OCI-LY1 (cell line): Measurements from ENCODE around the gene CYTH3.

Experiments used
- H2AFZ ChIP-seq: fragments of 200-600 bp; sonication (generic), shearing (Covaris generic); 2 replicates; pipeline ENCODE4 v1.6.0; 2014; ENCODE audit warnings: antibody characterized with exemption, mild to moderate bottlenecking, low read length
- H3F3A ChIP-seq: fragments of 200-600 bp; sonication (generic), shearing (Covaris generic); 2 replicates; pipeline ENCODE4 v1.6.0; 2014; ENCODE audit warnings: mild to moderate bottlenecking, antibody characterized with exemption, low read length, moderate library complexity; ENCODE audit not compliant: insufficient read depth
- H3K27ac ChIP-seq: fragments of 200-600 bp; sonication (generic); 2 replicates; pipeline ENCODE4 v1.5.1; 2014; ENCODE audit warnings: low read length, mixed run types, mild to moderate bottlenecking, low read depth; ENCODE audit not compliant: poor library complexity, severe bottlenecking
- H3K27me3 ChIP-seq: fragments of 200-600 bp; sonication (generic); 2 replicates; pipeline ENCODE4 v1.6.0; 2014; ENCODE audit warnings: antibody characterized with exemption, mild to moderate bottlenecking, low read length, moderate library complexity; ENCODE audit not compliant: insufficient read depth
- H3K36me3 ChIP-seq: fragments of 200-600 bp; sonication (generic); 2 replicates; pipeline ENCODE4 v1.6.1; 2014; ENCODE audit warnings: mild to moderate bottlenecking, antibody characterized with exemption, low read length, moderate library complexity, mixed read lengths; ENCODE audit not compliant: insufficient read depth
- H3K4me1 ChIP-seq: fragments of 200-600 bp; sonication (generic); 2 replicates; pipeline ENCODE4 v1.5.1; 2014; ENCODE audit warnings: mild to moderate bottlenecking, low read length, moderate library complexity; ENCODE audit not compliant: insufficient read depth, severe bottlenecking
- H3K4me2 ChIP-seq: fragments of 200-600 bp; sonication (generic), shearing (Covaris generic); 2 replicates; pipeline ENCODE4 v1.6.1; 2014; ENCODE audit warnings: low read length
- H3K4me3 ChIP-seq: fragments of 200-600 bp; sonication (generic); 2 replicates; pipeline ENCODE4 v1.5.1; 2014; ENCODE audit warnings: low read length, low read depth, mild to moderate bottlenecking, mixed read lengths; ENCODE audit not compliant: poor library complexity, severe bottlenecking
- H3K79me2 ChIP-seq: fragments of 200-600 bp; shearing (Covaris generic); 2 replicates; pipeline ENCODE4 v1.6.1; 2016; ENCODE audit warnings: mixed run types, low read length, mixed read lengths; ENCODE audit not compliant: insufficient read depth
- H3K9ac ChIP-seq: fragments of 200-600 bp; sonication (generic), shearing (Covaris generic); 2 replicates; pipeline ENCODE4 v1.6.1; 2014; ENCODE audit warnings: mild to moderate bottlenecking, low read length, mixed read lengths
- H3K9me2 ChIP-seq: fragments of 200-600 bp; sonication (generic), shearing (Covaris generic); 2 replicates; pipeline ENCODE4 v1.6.1; 2014; ENCODE audit warnings: low read depth, mild to moderate bottlenecking, low read length, mixed read lengths
- H3K9me3 ChIP-seq: fragments of 200-600 bp; shearing (Covaris generic); 2 replicates; pipeline ENCODE4 v1.6.1; 2014; ENCODE audit warnings: low read length, mixed read lengths
- H4K20me1 ChIP-seq: fragments of 200-600 bp; sonication (generic), shearing (Covaris generic); 2 replicates; pipeline ENCODE4 v1.6.0; 2016; ENCODE audit warnings: mild to moderate bottlenecking, low read length; ENCODE audit not compliant: insufficient read depth
- CTCF ChIP-seq: fragments of 200-600 bp; sonication (generic), shearing (Covaris generic); IDR thresholded peaks from 2 replicates; pipeline ENCODE4 v1.5.1; 2017; ENCODE audit warnings: mild to moderate bottlenecking, antibody characterized with exemption, low read length, moderate library complexity, mixed read lengths
- EZH2 ChIP-seq: fragments of 200-600 bp; sonication (generic), shearing (Covaris generic); IDR thresholded peaks from 2 replicates; pipeline ENCODE4 v1.8.0; 2017; ENCODE audit warnings: borderline replicate concordance, mixed run types, mild to moderate bottlenecking, antibody characterized with exemption, low read length, moderate library complexity, mixed read lengths

The CYTH3 gene

DNA sequence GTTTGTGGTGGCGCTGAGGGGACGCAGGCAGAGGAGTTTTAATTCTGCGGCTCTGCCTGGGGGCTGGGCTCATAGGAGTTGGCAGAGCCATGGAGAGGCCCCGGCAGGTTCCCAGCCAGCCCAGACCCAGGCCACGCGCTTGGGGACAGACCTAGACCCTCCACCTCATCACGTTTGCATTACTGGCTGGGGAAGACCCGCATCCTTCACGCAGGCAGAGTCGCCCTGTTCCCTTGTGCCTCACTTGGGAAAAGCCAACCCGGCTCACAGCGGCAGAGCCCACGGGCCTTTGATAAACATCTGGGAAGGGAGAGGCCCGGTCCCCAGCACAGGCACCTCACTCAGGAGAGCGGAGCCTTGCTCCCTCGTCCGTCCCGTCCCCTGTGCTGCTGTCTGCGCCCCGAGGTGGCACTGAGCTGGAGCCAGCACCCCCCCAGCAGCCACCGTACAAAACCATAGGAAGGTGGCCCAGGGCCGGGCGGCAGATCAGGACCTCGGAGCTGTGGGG lies 112.8 kb downstream of the CYTH3 start:
- no peaks in the 10 kb centered on the region for H3K9me2 ChIP-seq

GRCh38 chr7:6159097-6159483 lies 113.3 kb downstream of the CYTH3 start:
- TF ChIP-seq CTCF: no peak
- TF ChIP-seq EZH2: no peak
- H3K4me3 ChIP-seq: no peak overlapping the region
- no peaks in the 10 kb centered on the region for H3K4me1 ChIP-seq
- no peaks in the 10 kb centered on the region for H3K9me3 ChIP-seq
- no peaks in the 10 kb centered on the region for H4K20me1 ChIP-seq
- peaks cover 42% of the 10 kb centered on the region for H3K36me3 ChIP-seq
- no peaks in the 10 kb centered on the region for H3K27me3 ChIP-seq
- H3K9me2 ChIP-seq: no peaks in the 10 kb centered on the region
- H3K79me2 ChIP-seq: no peaks in the 10 kb centered on the region
- no peak overlapping the region for H3K9ac ChIP-seq
- no peaks in the 10 kb centered on the region for H3F3A ChIP-seq
- H2AFZ ChIP-seq: no peak overlapping the region
- H3K4me2 ChIP-seq: no peak overlapping the region
- no peak overlapping the region for H3K27ac ChIP-seq

More for the DNA sequence above, 112.8 kb downstream of the CYTH3 start:
- Histone ChIP-seq H3K27ac (no peak overlapping the region), H3K4me3 (no peak overlapping the region), H3K36me3 (peaks cover 42% of the 10 kb centered on the region), H3K79me2 (no peaks in the 10 kb centered on the region), H3K4me2 (no peak overlapping the region), H3K27me3 (no peaks in the 10 kb centered on the region), H4K20me1 (no peaks in the 10 kb centered on the region), H2AFZ (no peak overlapping the region), H3K9ac (no peak overlapping the region), H3F3A (no peaks in the 10 kb centered on the region), H3K4me1 (no peaks in the 10 kb centered on the region), H3K9me3 (no peaks in the 10 kb centered on the region)
- TF ChIP-seq EZH2: no peak
- no peak for TF ChIP-seq CTCF

- no peak overlapping the region for H2AFZ ChIP-seq
- no peaks in the 10 kb centered on the region for H3K27me3 ChIP-seq
- H3K4me2 ChIP-seq: no peak overlapping the region
- no peaks in the 10 kb centered on the region for H3K4me1 ChIP-seq
- no peak overlapping the region for H3K9ac ChIP-seq
- TF ChIP-seq EZH2: no peak
- TF ChIP-seq CTCF: no peak
- peaks cover 42% of the 10 kb centered on the region for H3K36me3 ChIP-seq
- no peaks in the 10 kb centered on the region for H3K9me2 ChIP-seq
- no peaks in the 10 kb centered on the region for H4K20me1 ChIP-seq
- no peak overlapping the region for H3K4me3 ChIP-seq
- H3F3A ChIP-seq: no peaks in the 10 kb centered on the region
- H3K9me3 ChIP-seq: no peaks in the 10 kb centered on the region
- no peaks in the 10 kb centered on the region for H3K79me2 ChIP-seq
- H3K27ac ChIP-seq: no peak overlapping the region
Measured at GRCh38 chr7:6158424-6159096, 113.9 kb downstream of the CYTH3 start.
